Natural killer cell (primary cell): ENCODE data around the gene PDCD2L. TPM values are rescaled to one million over a fixed set of nuclear protein-coding genes. Genes with fewer than 3 reads are reported as not detected.

Experiments
- ATAC-seq, 3 donors: fragments of 150-1000 bp in 2 of 3; fragments of 200-7000 bp in 1 of 3; cut with Tn5 transposase; 1 replicate in 1 of 3; 2 replicates in 2 of 3; pipeline ENCODE4 v1.10.0; 2021; ENCODE audit warnings: mild to moderate bottlenecking in 2 of 3, moderate library complexity in 2 of 3
- DNase-seq, 2 donors: peaks; one replicate each; pipeline versions ENCODE4 v3.0.0 to v3.0.0-alpha.2; 2013 to 2021; ENCODE audit warnings: mixed read lengths in 1 of 2
- H3K27ac ChIP-seq: one replicate; pipeline ENCODE4 v1.5.1; 2013; ENCODE audit warnings: mild to moderate bottlenecking, low read length
- H3K27me3 ChIP-seq: one replicate; pipeline ENCODE4 v1.6.1; 2013; ENCODE audit warnings: low read length; ENCODE audit not compliant: control insufficient read depth, insufficient read depth
- H3K36me3 ChIP-seq: one replicate; pipeline ENCODE4 v1.6.1; 2013; ENCODE audit warnings: low read length; ENCODE audit not compliant: control insufficient read depth, insufficient read depth
- H3K4me1 ChIP-seq: one replicate; pipeline ENCODE4 v1.6.1; 2013; ENCODE audit warnings: low read length; ENCODE audit not compliant: control insufficient read depth, insufficient read depth
- H3K4me3 ChIP-seq: one replicate; pipeline ENCODE4 v1.5.1; 2013; ENCODE audit warnings: low read length
- H3K9me3 ChIP-seq: one replicate; pipeline ENCODE4 v1.6.1; 2013; ENCODE audit warnings: low read length; ENCODE audit not compliant: control insufficient read depth, insufficient read depth
- H3K27ac Mint-ChIP-seq, 2 donors: one replicate each; pipeline ENCODE4 v1.8.0; 2022; ENCODE audit warnings: mild to moderate bottlenecking in 2 of 2, mixed read lengths in 2 of 2, moderate library complexity in 1 of 2
- H3K27me3 Mint-ChIP-seq, 2 donors: one replicate each; pipeline ENCODE4 v1.8.0; 2022; ENCODE audit warnings: low read depth in 2 of 2, mixed read lengths in 2 of 2
- H3K36me3 Mint-ChIP-seq: one replicate; pipeline ENCODE4 v1.8.0; 2022; ENCODE audit warnings: mixed read lengths
- H3K4me1 Mint-ChIP-seq, 2 donors: one replicate each; pipeline ENCODE4 v1.8.0; 2022; ENCODE audit warnings: mixed read lengths in 2 of 2
- H3K4me3 Mint-ChIP-seq: one replicate; pipeline ENCODE4 v1.8.0; 2022; ENCODE audit warnings: mild to moderate bottlenecking, moderate library complexity, mixed read lengths
- H3K9me3 Mint-ChIP-seq, 2 donors: one replicate each; pipeline ENCODE4 v1.8.0; 2022; ENCODE audit warnings: mixed read lengths in 2 of 2
- CTCF ChIP-seq: fragments of 200-600 bp; IDR thresholded peaks from one replicate; pipeline ENCODE4 v1.8.0; 2022; ENCODE audit warnings: antibody characterized with exemption
- WGBS: methylation state at CpG from one replicate; pipeline ENCODE4 v1.1.7; 2013; ENCODE audit warnings: missing lambda C conversion rate; ENCODE audit not compliant: insufficient coverage; 5-methylcytosine and 5-hydroxymethylcytosine counted together
- intact Hi-C: fragments of 100-400 bp; cut with micrococcal nuclease; formaldehyde crosslinking; loops from one replicate; pipeline ENCODE4 v1.14.2; 2022
- total RNA-seq, 4 donors: library from RNA; stranded (reverse); fragments of 120-200 nt in 1 of 4; gene quantifications; one replicate each; pipeline versions ENCODE4 v1.2.3 to v1.2.4, GENCODE V29; 2013 to 2022

PDCD2L gene
- total RNA-seq, 3 donors from 2014 or later (not counting 1 experiment from before 2014, with no cell fraction given), result 4.7 to 8.6 (median 5.6) TPM

GRCh38 chr19:34360354-34360909 lies 43.8 kb upstream of the PDCD2L start:
- H3K4me3 Mint-ChIP-seq, result peak overlapping the region; percentile 95
- H3K36me3 ChIP-seq, result no peaks in the 10 kb centered on the region
- TF ChIP-seq CTCF, result no peak
- 95% methylated on average over 8 of the region's 9 CpGs for WGBS
- H3K4me1 ChIP-seq, result peaks cover 25% of the 10 kb centered on the region
- no peak overlapping the region for H3K4me3 ChIP-seq
- H3K36me3 Mint-ChIP-seq, result no peaks in the 10 kb centered on the region
- H3K9me3 Mint-ChIP-seq, result no peaks in the 10 kb centered on the region
- peak overlapping the region; percentile 87 to 95 for H3K27ac Mint-ChIP-seq
- intact Hi-C loops, result no loop called here
- ATAC-seq (no peak), DNase-seq (no peak)
- H3K4me1 Mint-ChIP-seq, result peaks cover 24 to 28% of the 10 kb centered on the region in 2 donors
- no peak overlapping the region for H3K27ac ChIP-seq
- H3K27me3 ChIP-seq, result no peaks in the 10 kb centered on the region
- H3K27me3 Mint-ChIP-seq, result no peaks in the 10 kb centered on the region
- H3K9me3 ChIP-seq, result no peaks in the 10 kb centered on the region

- Mint-ChIP-seq H3K27me3 (no peaks in the 10 kb centered on the region), H3K4me3 (peak overlapping the region; percentile 61), H3K9me3 (no peaks in the 10 kb centered on the region), H3K27ac (peak overlapping the region in 1 of 2 donors; percentile 45), H3K36me3 (no peaks in the 10 kb centered on the region), H3K4me1 (peaks cover 44 to 51% of the 10 kb centered on the region in 2 donors)
- intact Hi-C loops, result no loop called here
- WGBS, result 87% methylated on average over 3 of the region's 3 CpGs
- H3K4me1 ChIP-seq, result peaks cover 40% of the 10 kb centered on the region
- ATAC-seq (no peak), DNase-seq (no peak)
- TF ChIP-seq CTCF, result no peak
- H3K27ac ChIP-seq, result no peak overlapping the region
- no peak overlapping the region for H3K4me3 ChIP-seq
- no peaks in the 10 kb centered on the region for H3K9me3 ChIP-seq
- no peaks in the 10 kb centered on the region for H3K27me3 ChIP-seq
- H3K36me3 ChIP-seq, result peaks cover 5% of the 10 kb centered on the region
Observed at GRCh38 chr19:34362679-34363069, 41.5 kb upstream of the PDCD2L start.

GRCh38 chr19:34363094-34363493 lies 41.1 kb upstream of the PDCD2L start:
- no peak for TF ChIP-seq CTCF
- 94% methylated on average over 4 of the region's 4 CpGs for WGBS
- no peaks in the 10 kb centered on the region for H3K9me3 ChIP-seq
- H3K4me1 Mint-ChIP-seq, result peaks cover 44 to 51% of the 10 kb centered on the region in 2 donors
- peak overlapping the region; percentile 61 for H3K4me3 Mint-ChIP-seq
- no peak overlapping the region for H3K4me3 ChIP-seq
- intact Hi-C loops, result no loop called here
- H3K27me3 ChIP-seq, result no peaks in the 10 kb centered on the region
- H3K27me3 Mint-ChIP-seq, result no peaks in the 10 kb centered on the region
- H3K36me3 Mint-ChIP-seq, result no peaks in the 10 kb centered on the region
- H3K27ac ChIP-seq, result no peak overlapping the region
- no peaks in the 10 kb centered on the region for H3K9me3 Mint-ChIP-seq
- DNase-seq (no peak), ATAC-seq (no peak)
- H3K27ac Mint-ChIP-seq, result peak overlapping the region in 1 of 2 donors; percentile 45
- H3K36me3 ChIP-seq, result peaks cover 8% of the 10 kb centered on the region
- H3K4me1 ChIP-seq, result peaks cover 40% of the 10 kb centered on the region

GRCh38 chr19:34363930-34364329 lies 40.3 kb upstream of the PDCD2L start:
- Histone ChIP-seq H3K4me3 (no peak overlapping the region), H3K9me3 (no peaks in the 10 kb centered on the region), H3K27me3 (no peaks in the 10 kb centered on the region), H3K27ac (no peak overlapping the region), H3K36me3 (peaks cover 16% of the 10 kb centered on the region), H3K4me1 (peaks cover 31% of the 10 kb centered on the region)
- Mint-ChIP-seq H3K27me3 (no peaks in the 10 kb centered on the region), H3K4me3 (no peak overlapping the region), H3K27ac (no peak overlapping the region), H3K4me1 (peaks cover 37 to 46% of the 10 kb centered on the region in 2 donors), H3K36me3 (no peaks in the 10 kb centered on the region), H3K9me3 (no peaks in the 10 kb centered on the region)
- no peak for ATAC-seq
- intact Hi-C loops, result no loop called here
- no peak for DNase-seq
- WGBS, result 96% methylated on average over 5 of the region's 5 CpGs
- TF ChIP-seq CTCF, result no peak
